ENCODE data around the gene ANAPC13.

- no peak for TF ChIP-seq TAF1 (IDR thresholded peaks at IDR 0.05; ENCODE audit: borderline replicate concordance, low read depth, low read length)
- no peak for TF ChIP-seq POLR2AphosphoS5 (IDR thresholded peaks at IDR 0.05; ENCODE audit: low read depth, low read length)
- TF ChIP-seq POLR2A (IDR thresholded peaks at IDR 0.05; ENCODE audit: low read depth, low read length), result no peak
These were observed 17.5 kb upstream of the ANAPC13 start for GRCh38 chr3:134503266-134503665.
